ENCODE results near the gene CEACAM4.
A peak's percentile ranks its signal among the peaks of the same experiment; 100 is the strongest.
"Not testable (repeated sequence)": the region's sequence is repeated elsewhere in the genome, so short reads cannot be mapped to it uniquely, and the experiment has no call there.

The CEACAM4 gene

GRCh38 chr19:41582577-41583182, 44.2 kb downstream of the CEACAM4 start:
- not testable (repeated sequence) for DNase-seq

- DNase-seq, result not testable (repeated sequence)
Observed at GRCh38 chr19:41581068-41581467, 45.8 kb downstream of the CEACAM4 start.

- DNase-seq, result no peak
Observed at GRCh38 chr19:41578886-41579285, 48.0 kb downstream of the CEACAM4 start.

- DNase-seq, result no peak
Observed at GRCh38 chr19:41577833-41578232, 49.0 kb downstream of the CEACAM4 start.

- DNase-seq, result no peak
Observed at GRCh38 chr19:41577144-41577830, 49.6 kb downstream of the CEACAM4 start.

- DNase-seq, result no peak
Observed at GRCh38 chr19:41575998-41576397, 50.9 kb downstream of the CEACAM4 start, which contains the start of gene CEACAM21. TSS of gene CEACAM21 (plus strand) at chr19:41576166. CDS start at chr19:41576275, 109 bp downstream.

- DNase-seq, result peak; percentile 90
Observed at GRCh38 chr19:41570639-41571112, 56.2 kb downstream of the CEACAM4 start.

- DNase-seq, result no peak
Observed at GRCh38 chr19:41570179-41570578, 56.7 kb downstream of the CEACAM4 start.

- no peak for DNase-seq
Observed at GRCh38 chr19:41569481-41570150, 57.3 kb downstream of the CEACAM4 start.
